Body of pancreas (tissue), 4 donors: ENCODE data around the gene AOAH. TPM values are rescaled to one million over a fixed set of nuclear protein-coding genes. Genes with fewer than 3 reads are reported as not detected.

Experiments used
- ATAC-seq: fragments of 150-250 bp; one replicate; pipeline ENCODE4 v1.9.1; 2016
- DNase-seq, 4 donors: peaks; one replicate each; pipeline ENCODE4 v3.0.0-alpha.2; 2019
- H3K27ac ChIP-seq, 4 donors: fragments of 200-600 bp; sonication (generic); 1 replicate in 3 of 4; 2 replicates in 1 of 4; pipeline versions ENCODE4 v1.5.1 to v1.6.1; 2016 to 2019; ENCODE audit warnings: mild to moderate bottlenecking in 1 of 4, mixed read lengths in 1 of 4, moderate library complexity in 1 of 4
- H3K27me3 ChIP-seq, 2 donors: fragments of 200-600 bp; sonication (generic); one replicate each; pipeline ENCODE4 v1.6.0; 2016; ENCODE audit warnings: mild to moderate bottlenecking in 1 of 2
- H3K36me3 ChIP-seq, 2 donors: fragments of 200-600 bp; sonication (generic); replicated peaks in 1 of 2; 2 replicates each; pipeline ENCODE4 v1.5.1; 2016; ENCODE audit warnings: low read depth in 2 of 2; ENCODE audit not compliant: insufficient read depth in 1 of 2
- H3K4me1 ChIP-seq: fragments of 200-600 bp; sonication (generic); one replicate; pipeline ENCODE4 v1.6.0; 2016
- H3K4me3 ChIP-seq, 2 donors: fragments of 200-600 bp; sonication (generic); 1 replicate in 1 of 2; 2 replicates in 1 of 2; pipeline ENCODE4 v1.5.1; 2016 to 2019
- H3K9me3 ChIP-seq, 3 donors: fragments of 200-600 bp; sonication (generic); 1 replicate in 2 of 3; 2 replicates in 1 of 3; pipeline ENCODE4 v1.5.1; 2016
- POLR2A ChIP-seq, 3 donors: fragments of 450-650 bp; IDR thresholded peaks; one replicate each; pipeline ENCODE4 v1.6.1; 2016; ENCODE audit warnings: antibody characterized with exemption in 3 of 3, mild to moderate bottlenecking in 2 of 3
- WGBS, 2 donors: methylation state at CpG; one replicate each; pipeline ENCODE4 v1.1.5; 2017; 5-methylcytosine and 5-hydroxymethylcytosine counted together
- intact Hi-C: fragments of 100-400 bp; cut with DNase I; formaldehyde crosslinking; loops from one replicate; pipeline ENCODE4 v1.15.1; 2023
- total RNA-seq, 2 donors: library from RNA; depleted of rRNA; stranded (reverse); fragments of >200 nt; gene quantifications; one replicate each; pipeline ENCODE4 v1.1.0, GENCODE V29; 2016
- TF ChIP-seq, protein P1 (sequence below), 7 experiments: fragments of 450-650 bp in 4 of 7; fragments of 200-600 bp in 3 of 7; sonication (generic) in 3 of 7; IDR thresholded peaks; one replicate each; pipeline ENCODE4 v1.5.1; 2016 to 2019; ENCODE audit warnings: antibody characterized with exemption in 7 of 7

The AOAH gene
- total RNA-seq, 2 donors from 2014 or later: 4.9 to 6.2 TPM

DNA sequence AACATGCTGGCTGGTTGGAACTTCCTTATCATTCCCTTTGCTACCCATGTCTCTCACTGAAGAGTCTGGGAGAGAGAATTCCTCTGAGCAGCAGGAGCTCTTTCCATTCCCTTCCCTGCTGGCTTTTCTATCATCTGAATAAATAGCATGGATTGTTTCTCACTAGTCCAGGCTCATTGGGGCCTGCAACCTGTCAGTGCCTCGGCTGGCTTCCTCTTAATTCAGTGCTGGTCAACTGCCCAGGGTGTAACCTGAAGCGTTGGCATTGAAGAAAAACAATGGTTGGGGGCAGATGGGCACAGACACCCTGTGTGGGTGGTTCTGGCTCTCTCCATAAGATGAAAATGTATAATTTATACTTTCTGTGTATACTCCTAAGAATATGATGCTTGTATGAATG lies 179.0 kb downstream of the AOAH start:
- Histone ChIP-seq H3K27me3 (no peaks in the 10 kb centered on the region), H3K9me3 (no peaks in the 10 kb centered on the region), H3K4me1 (no peaks in the 10 kb centered on the region), H3K4me3 (no peak overlapping the region), H3K27ac (no peak overlapping the region), H3K36me3 (no peaks in the 10 kb centered on the region)
- ATAC-seq (no peak), DNase-seq (no peak)
- WGBS, 2 donors: 70 to 73% methylated on average over 2 of the region's 2 CpGs
- TF ChIP-seq, protein P1, sequence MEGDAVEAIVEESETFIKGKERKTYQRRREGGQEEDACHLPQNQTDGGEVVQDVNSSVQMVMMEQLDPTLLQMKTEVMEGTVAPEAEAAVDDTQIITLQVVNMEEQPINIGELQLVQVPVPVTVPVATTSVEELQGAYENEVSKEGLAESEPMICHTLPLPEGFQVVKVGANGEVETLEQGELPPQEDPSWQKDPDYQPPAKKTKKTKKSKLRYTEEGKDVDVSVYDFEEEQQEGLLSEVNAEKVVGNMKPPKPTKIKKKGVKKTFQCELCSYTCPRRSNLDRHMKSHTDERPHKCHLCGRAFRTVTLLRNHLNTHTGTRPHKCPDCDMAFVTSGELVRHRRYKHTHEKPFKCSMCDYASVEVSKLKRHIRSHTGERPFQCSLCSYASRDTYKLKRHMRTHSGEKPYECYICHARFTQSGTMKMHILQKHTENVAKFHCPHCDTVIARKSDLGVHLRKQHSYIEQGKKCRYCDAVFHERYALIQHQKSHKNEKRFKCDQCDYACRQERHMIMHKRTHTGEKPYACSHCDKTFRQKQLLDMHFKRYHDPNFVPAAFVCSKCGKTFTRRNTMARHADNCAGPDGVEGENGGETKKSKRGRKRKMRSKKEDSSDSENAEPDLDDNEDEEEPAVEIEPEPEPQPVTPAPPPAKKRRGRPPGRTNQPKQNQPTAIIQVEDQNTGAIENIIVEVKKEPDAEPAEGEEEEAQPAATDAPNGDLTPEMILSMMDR (IDR thresholded peaks at IDR 0.05): no peak
- no peak for TF ChIP-seq POLR2A (IDR thresholded peaks at IDR 0.05)
- intact Hi-C loops: no loop called here

DNA sequence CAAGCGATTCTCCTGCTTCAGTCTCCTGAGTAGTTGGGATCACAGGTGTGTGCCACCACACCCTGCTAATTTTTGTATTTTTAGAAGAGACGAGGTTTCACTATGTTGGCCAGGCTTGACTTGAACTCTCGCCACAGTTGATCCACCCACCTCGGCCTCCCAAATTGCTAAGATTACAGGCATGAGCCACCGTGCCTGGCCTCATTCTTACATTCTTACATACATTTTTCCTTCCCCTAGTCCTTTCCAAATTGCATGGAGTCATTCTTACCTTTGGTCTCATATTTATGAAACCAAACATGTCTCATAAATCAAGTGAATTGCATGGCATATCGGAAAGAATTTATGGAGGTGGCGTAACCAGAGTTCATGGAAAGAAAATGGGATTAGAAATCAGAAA lies 186.2 kb downstream of the AOAH start:
- H3K4me3 ChIP-seq: no peak overlapping the region
- no peaks in the 10 kb centered on the region for H3K36me3 ChIP-seq
- intact Hi-C loops: no loop called here
- H3K27ac ChIP-seq: no peak overlapping the region
- TF ChIP-seq, protein P1 (IDR thresholded peaks at IDR 0.05): no peak
- TF ChIP-seq POLR2A (IDR thresholded peaks at IDR 0.05): no peak
- ATAC-seq: no peak
- H3K4me1 ChIP-seq: no peaks in the 10 kb centered on the region
- WGBS, 2 donors: 76 to 80% methylated on average over 7 of the region's 7 CpGs
- no peaks in the 10 kb centered on the region for H3K27me3 ChIP-seq
- no peak for DNase-seq
- no peaks in the 10 kb centered on the region for H3K9me3 ChIP-seq

DNA sequence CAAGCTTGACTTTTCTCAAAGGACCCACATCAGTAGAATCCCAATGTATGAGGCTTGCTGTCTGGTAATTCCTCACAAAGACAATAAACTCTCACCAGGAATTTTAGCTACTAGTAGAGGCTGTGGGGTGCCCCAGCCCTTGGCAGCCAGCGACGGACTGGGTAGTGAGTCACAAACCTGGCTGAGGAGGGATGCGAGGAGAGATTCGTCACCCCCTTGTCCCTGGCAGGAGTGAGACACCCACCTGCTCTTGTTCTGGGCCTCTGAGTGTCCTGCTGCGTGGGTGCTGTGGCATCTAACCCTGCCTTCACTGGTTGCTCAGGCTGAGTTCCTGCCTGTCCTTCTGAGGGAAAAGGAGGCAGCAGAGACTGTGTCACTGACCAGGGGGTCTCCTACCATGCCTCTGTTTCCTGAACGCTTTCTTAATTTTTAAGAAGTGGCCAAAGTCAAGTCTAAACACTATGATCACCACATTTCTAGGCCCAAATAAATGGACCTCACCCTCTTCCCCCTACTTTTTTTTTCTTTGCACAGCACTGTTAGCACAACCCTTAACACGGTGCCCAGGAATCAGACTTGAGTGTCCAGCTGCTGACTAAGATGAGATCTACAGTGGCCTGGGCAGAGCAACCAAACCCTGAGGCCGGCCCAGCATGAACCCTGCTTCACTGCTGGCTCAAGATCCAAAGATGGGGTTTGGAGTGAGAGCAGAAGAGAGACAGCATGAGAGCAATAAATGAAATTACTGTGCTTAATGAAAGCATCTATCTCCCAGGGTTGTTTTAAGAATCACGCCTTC lies 188.2 kb downstream of the AOAH start:
- intact Hi-C loops: no loop called here

DNA sequence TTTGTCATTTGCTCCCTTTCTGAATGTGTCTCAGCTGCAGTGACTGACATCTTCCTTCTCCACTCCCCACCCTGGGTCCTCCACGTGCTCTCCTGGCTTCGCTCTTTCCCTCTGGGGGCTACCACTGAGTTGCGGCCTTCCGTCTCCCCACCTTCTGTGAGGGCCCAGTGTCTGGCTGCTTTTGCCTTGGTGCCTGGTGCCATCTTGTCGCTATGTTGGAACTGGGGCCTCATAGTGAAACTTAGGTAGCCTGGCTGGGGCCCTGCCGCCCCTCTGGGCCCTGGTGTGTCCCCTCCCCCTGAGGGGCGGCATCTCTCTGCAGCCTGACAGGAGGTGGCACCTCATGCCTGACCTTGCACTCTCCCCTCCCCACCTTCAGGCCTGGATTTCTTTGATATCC lies 190.6 kb downstream of the AOAH start:
- Histone ChIP-seq H3K4me1 (no peaks in the 10 kb centered on the region), H3K27me3 (no peaks in the 10 kb centered on the region), H3K4me3 (no peak overlapping the region), H3K9me3 (no peaks in the 10 kb centered on the region), H3K36me3 (no peaks in the 10 kb centered on the region), H3K27ac (no peak overlapping the region)
- no peak for TF ChIP-seq POLR2A (IDR thresholded peaks at IDR 0.05)
- TF ChIP-seq, protein P1 (IDR thresholded peaks at IDR 0.05): no peak
- 93 to 94% methylated on average over 7 of the region's 7 CpGs for WGBS, 2 donors
- ATAC-seq: no peak
- intact Hi-C loops: no loop called here
- no peak for DNase-seq

More for the DNA sequence above, 188.2 kb downstream of the AOAH start:
- Histone ChIP-seq H3K36me3 (no peaks in the 10 kb centered on the region), H3K9me3 (no peaks in the 10 kb centered on the region), H3K27me3 (no peaks in the 10 kb centered on the region), H3K4me1 (no peaks in the 10 kb centered on the region), H3K27ac (no peak overlapping the region), H3K4me3 (no peak overlapping the region)
- ATAC-seq (no peak), DNase-seq (no peak)
- TF ChIP-seq POLR2A (IDR thresholded peaks at IDR 0.05): no peak
- TF ChIP-seq, protein P1 (IDR thresholded peaks at IDR 0.05): no peak
- 89 to 94% methylated on average over 9 of the region's 9 CpGs for WGBS, 2 donors

DNA sequence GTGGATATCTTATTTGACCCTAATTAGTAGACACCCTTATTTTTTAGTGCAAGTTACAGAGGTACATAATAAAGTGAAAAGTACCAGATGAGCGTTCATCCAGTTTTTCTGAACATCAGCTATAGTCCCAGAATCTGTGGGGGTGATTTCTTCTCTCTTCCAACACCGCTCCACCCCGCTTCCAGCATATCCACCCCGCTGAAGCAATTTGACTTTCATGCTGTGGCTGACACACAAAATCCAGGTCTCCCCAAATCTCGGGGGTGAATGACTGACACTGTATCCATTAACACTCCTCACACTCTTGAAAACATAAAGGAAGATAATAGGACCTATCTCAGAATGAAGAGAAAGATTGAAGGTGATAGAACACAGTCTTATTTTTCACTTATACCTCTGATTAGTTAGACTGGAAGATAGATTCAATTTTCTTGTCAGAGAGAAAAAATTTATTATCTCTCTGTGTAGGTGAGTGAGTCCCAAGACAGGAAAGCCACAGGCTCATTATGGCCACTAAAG lies 191.3 kb downstream of the AOAH start:
- DNase-seq (no peak), ATAC-seq (no peak)
- TF ChIP-seq POLR2A (IDR thresholded peaks at IDR 0.05): no peak
- TF ChIP-seq, protein P1 (IDR thresholded peaks at IDR 0.05): no peak
- Histone ChIP-seq H3K27ac (no peak overlapping the region), H3K9me3 (no peaks in the 10 kb centered on the region), H3K4me1 (no peaks in the 10 kb centered on the region), H3K36me3 (no peaks in the 10 kb centered on the region), H3K4me3 (no peak overlapping the region), H3K27me3 (no peaks in the 10 kb centered on the region)
- WGBS, 2 donors: 80% methylated on average over 5 of the region's 5 CpGs
- intact Hi-C loops: no loop called here
